WTC11 (cell line): Measurements from ENCODE around the gene CAMK2B. TPM values are rescaled to one million over a fixed set of nuclear protein-coding genes. Genes with fewer than 3 reads are reported as not detected.

Source experiments
- ATAC-seq: fragments of 200-7000 bp; cut with Tn5 transposase; 2 replicates; pipeline ENCODE4 v1.10.0; 2021; ENCODE audit warnings: mild to moderate bottlenecking, moderate library complexity
- CTCF ChIA-PET: fragments of 300-600 bp; sonication (Branson Sonifier 250); formaldehyde crosslinking; loops from one replicate; lab custom pipeline; 2021; ENCODE audit warnings: antibody characterized with exemption; lab: Charles Lee
- POLR2A ChIA-PET: fragments of 350-600 bp; sonication (Branson Sonifier 250); formaldehyde crosslinking; loops from one replicate; lab custom pipeline; 2021; ENCODE audit warnings: antibody characterized with exemption; lab: Charles Lee
- DNase-seq: peaks from one replicate; pipeline ENCODE4 v3.0.0; 2021; ENCODE audit warnings: low spot score
- H3K27ac Mint-ChIP-seq: 2 replicates; pipeline ENCODE4 v1.8.0; 2021; ENCODE audit warnings: mixed read lengths
- H3K27me3 Mint-ChIP-seq: 2 replicates; pipeline ENCODE4 v1.8.0; 2021; ENCODE audit warnings: low read depth, mild to moderate bottlenecking, moderate library complexity, mixed read lengths
- H3K36me3 Mint-ChIP-seq: 2 replicates; pipeline ENCODE4 v1.8.0; 2021; ENCODE audit warnings: mixed read lengths
- H3K4me1 Mint-ChIP-seq: 2 replicates; pipeline ENCODE4 v1.8.0; 2022; ENCODE audit warnings: mixed read lengths
- H3K4me3 Mint-ChIP-seq: 2 replicates; pipeline ENCODE4 v1.8.0; 2021; ENCODE audit warnings: mild to moderate bottlenecking, moderate library complexity, mixed read lengths
- H3K9me3 Mint-ChIP-seq: 2 replicates; pipeline ENCODE4 v1.8.0; 2021; ENCODE audit warnings: mixed read lengths
- CREB1 ChIP-seq: sonication (generic); formaldehyde crosslinking; IDR thresholded peaks from 2 replicates; pipeline ENCODE4 v1.8.0; 2023; ENCODE audit warnings: mild to moderate bottlenecking, missing genetic modification reagents
- EMX1 ChIP-seq: fragments of 250-450 bp; sonication (Bioruptor Pico); IDR thresholded peaks from 2 replicates; pipeline ENCODE4 v1.8.0; 2021; ENCODE audit warnings: mild to moderate bottlenecking
- GRHL2 ChIP-seq: fragments of 250-450 bp; sonication (Bioruptor Pico); IDR thresholded peaks from 2 replicates; pipeline ENCODE4 v1.8.0; 2022; ENCODE audit warnings: mild to moderate bottlenecking, moderate library complexity; ENCODE audit not compliant: insufficient replicate concordance, severe bottlenecking
- GTF2I ChIP-seq: fragments of 250-450 bp; sonication (Bioruptor Pico); conservative IDR thresholded peaks from 2 replicates; pipeline ENCODE4 v1.4.0; 2021; ENCODE audit warnings: mild to moderate bottlenecking
- HMGA2 ChIP-seq: fragments of 250-450 bp; sonication (Bioruptor Pico); IDR thresholded peaks from 2 replicates; pipeline ENCODE4 v1.4.0; 2021; ENCODE audit warnings: mild to moderate bottlenecking, moderate library complexity
- IRF2 ChIP-seq: sonication (generic); formaldehyde crosslinking; IDR thresholded peaks from 2 replicates; pipeline ENCODE4 v1.8.0; 2022; ENCODE audit warnings: low read depth, missing genetic modification reagents, borderline replicate concordance
- KAT7 ChIP-seq: sonication (generic); formaldehyde crosslinking; IDR thresholded peaks from 2 replicates; pipeline ENCODE4 v1.8.1; 2023; ENCODE audit warnings: missing genetic modification reagents, mild to moderate bottlenecking, borderline replicate concordance
- NFE2L1 ChIP-seq: sonication (generic); formaldehyde crosslinking; IDR thresholded peaks from 2 replicates; pipeline ENCODE4 v1.8.1; 2023; ENCODE audit warnings: missing genetic modification reagents
- TCF7 ChIP-seq: sonication (generic); formaldehyde crosslinking; IDR thresholded peaks from 2 replicates; pipeline ENCODE4 v1.8.0; 2022; ENCODE audit warnings: mild to moderate bottlenecking, low read depth, missing genetic modification reagents, moderate library complexity
- TP53 ChIP-seq: sonication (generic); formaldehyde crosslinking; IDR thresholded peaks from 2 replicates; pipeline ENCODE4 v1.8.1; 2023; ENCODE audit warnings: mild to moderate bottlenecking, missing genetic modification reagents
- ZNF121 ChIP-seq: sonication (generic); formaldehyde crosslinking; IDR thresholded peaks from 2 replicates; pipeline ENCODE4 v1.8.0; 2023; ENCODE audit warnings: missing genetic modification reagents
- ZNF219 ChIP-seq: sonication (generic); formaldehyde crosslinking; IDR thresholded peaks from 2 replicates; pipeline ENCODE4 v1.8.0; 2023; ENCODE audit warnings: missing genetic modification reagents, mild to moderate bottlenecking, borderline replicate concordance
- total RNA-seq: library from RNA; stranded (reverse); gene quantifications from 3 replicates; pipeline ENCODE4 v1.2.3, GENCODE V29; 2021
- TF ChIP-seq, protein P1 (sequence below): sonication (generic); formaldehyde crosslinking; IDR thresholded peaks from 2 replicates; pipeline ENCODE4 v1.8.1; 2022; ENCODE audit warnings: mild to moderate bottlenecking, moderate library complexity, missing genetic modification reagents
- TF ChIP-seq, protein P2 (sequence below): sonication (generic); formaldehyde crosslinking; IDR thresholded peaks from 2 replicates; pipeline ENCODE4 v1.8.0; 2023; ENCODE audit warnings: missing genetic modification reagents, mild to moderate bottlenecking, borderline replicate concordance
- TF ChIP-seq, protein P3 (sequence below): fragments of 250-450 bp; sonication (Bioruptor Pico); IDR thresholded peaks from 2 replicates; pipeline ENCODE4 v1.9.0; 2021; ENCODE audit warnings: mild to moderate bottlenecking
- TF ChIP-seq, protein P4 (sequence below): sonication (generic); formaldehyde crosslinking; IDR thresholded peaks from 2 replicates; pipeline ENCODE4 v1.8.0; 2023; ENCODE audit warnings: missing genetic modification reagents
- TF ChIP-seq, protein P5 (sequence below): fragments of 250-450 bp; sonication (Bioruptor Pico); IDR thresholded peaks from 2 replicates; pipeline ENCODE4 v1.8.0; 2021; ENCODE audit warnings: mild to moderate bottlenecking
- TF ChIP-seq, protein P6 (sequence below): sonication (generic); formaldehyde crosslinking; IDR thresholded peaks from 2 replicates; pipeline ENCODE4 v1.8.1; 2023; ENCODE audit warnings: mild to moderate bottlenecking, missing genetic modification reagents, moderate library complexity

The CAMK2B gene
- total RNA-seq, 1 experiment from 2014 or later, result 0.44 TPM

DNA sequence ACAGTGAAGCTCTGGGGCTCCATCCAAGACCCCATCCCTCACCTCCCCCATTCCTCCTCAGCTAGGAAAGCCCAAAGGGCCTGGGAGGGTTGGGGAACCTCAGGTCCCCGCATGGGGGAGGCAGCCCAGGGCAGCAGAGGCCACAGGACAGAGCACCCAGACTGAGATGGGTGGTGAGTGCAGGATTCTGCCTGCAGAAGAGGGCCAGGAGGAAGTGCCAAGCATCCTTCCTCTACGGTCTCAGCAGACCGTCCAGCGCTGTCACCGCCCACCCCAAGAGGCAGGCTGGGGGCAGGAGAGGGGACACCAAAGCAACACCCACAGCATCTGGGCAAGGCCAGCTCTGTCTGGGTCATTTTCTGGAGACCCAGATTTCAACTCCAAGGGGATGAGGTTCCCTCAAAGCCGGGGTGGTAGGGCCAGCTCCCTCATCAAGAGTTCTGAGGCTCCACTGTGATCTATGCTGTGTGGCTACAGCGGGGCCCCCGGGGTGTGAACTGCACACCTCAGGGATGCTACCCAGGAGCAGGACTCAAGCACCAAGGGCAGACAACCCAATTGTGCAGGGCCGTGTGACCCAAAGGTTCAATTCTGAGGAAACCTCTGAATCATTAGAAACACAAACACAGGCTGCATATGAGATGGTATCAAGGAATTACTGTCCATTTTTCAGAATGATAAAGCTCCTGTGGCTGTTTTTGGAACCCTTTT lies 46.8 kb downstream of the CAMK2B start (continued):
- TF ChIP-seq HMGA2 (CRISPR knock-in tag) (no peak), TCF7 (CRISPR knock-in tag) (no peak), GTF2I (CRISPR knock-in tag) (no peak)
- TF ChIP-seq, protein P1, sequence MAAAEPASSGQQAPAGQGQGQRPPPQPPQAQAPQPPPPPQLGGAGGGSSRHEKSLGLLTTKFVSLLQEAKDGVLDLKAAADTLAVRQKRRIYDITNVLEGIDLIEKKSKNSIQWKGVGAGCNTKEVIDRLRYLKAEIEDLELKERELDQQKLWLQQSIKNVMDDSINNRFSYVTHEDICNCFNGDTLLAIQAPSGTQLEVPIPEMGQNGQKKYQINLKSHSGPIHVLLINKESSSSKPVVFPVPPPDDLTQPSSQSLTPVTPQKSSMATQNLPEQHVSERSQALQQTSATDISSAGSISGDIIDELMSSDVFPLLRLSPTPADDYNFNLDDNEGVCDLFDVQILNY (CRISPR knock-in tag), result no peak
- TF ChIP-seq, protein P2, sequence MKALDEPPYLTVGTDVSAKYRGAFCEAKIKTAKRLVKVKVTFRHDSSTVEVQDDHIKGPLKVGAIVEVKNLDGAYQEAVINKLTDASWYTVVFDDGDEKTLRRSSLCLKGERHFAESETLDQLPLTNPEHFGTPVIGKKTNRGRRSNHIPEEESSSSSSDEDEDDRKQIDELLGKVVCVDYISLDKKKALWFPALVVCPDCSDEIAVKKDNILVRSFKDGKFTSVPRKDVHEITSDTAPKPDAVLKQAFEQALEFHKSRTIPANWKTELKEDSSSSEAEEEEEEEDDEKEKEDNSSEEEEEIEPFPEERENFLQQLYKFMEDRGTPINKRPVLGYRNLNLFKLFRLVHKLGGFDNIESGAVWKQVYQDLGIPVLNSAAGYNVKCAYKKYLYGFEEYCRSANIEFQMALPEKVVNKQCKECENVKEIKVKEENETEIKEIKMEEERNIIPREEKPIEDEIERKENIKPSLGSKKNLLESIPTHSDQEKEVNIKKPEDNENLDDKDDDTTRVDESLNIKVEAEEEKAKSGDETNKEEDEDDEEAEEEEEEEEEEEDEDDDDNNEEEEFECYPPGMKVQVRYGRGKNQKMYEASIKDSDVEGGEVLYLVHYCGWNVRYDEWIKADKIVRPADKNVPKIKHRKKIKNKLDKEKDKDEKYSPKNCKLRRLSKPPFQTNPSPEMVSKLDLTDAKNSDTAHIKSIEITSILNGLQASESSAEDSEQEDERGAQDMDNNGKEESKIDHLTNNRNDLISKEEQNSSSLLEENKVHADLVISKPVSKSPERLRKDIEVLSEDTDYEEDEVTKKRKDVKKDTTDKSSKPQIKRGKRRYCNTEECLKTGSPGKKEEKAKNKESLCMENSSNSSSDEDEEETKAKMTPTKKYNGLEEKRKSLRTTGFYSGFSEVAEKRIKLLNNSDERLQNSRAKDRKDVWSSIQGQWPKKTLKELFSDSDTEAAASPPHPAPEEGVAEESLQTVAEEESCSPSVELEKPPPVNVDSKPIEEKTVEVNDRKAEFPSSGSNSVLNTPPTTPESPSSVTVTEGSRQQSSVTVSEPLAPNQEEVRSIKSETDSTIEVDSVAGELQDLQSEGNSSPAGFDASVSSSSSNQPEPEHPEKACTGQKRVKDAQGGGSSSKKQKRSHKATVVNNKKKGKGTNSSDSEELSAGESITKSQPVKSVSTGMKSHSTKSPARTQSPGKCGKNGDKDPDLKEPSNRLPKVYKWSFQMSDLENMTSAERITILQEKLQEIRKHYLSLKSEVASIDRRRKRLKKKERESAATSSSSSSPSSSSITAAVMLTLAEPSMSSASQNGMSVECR (CRISPR knock-in tag), result no peak

DNA sequence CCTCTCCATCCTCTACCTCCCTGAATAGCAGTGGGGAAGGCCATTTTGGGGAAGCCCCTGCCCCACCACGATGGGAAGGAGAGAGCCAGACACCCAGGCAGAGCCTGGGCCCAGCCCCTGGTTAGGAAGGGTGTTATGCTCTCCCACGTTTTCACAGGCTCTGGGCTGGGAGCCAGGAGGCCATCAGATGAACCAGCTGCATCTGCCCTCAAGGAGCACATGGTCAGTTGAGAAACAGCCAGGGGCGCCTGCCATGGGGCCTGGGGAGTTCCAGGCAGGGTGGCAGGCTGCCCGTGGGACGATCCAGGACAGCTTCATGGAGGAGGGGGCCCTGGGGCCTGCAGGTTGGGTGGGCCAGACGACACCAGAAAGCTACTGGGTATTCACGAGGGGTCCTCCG lies 47.5 kb downstream of the CAMK2B start:
- TF ChIP-seq, protein P3, sequence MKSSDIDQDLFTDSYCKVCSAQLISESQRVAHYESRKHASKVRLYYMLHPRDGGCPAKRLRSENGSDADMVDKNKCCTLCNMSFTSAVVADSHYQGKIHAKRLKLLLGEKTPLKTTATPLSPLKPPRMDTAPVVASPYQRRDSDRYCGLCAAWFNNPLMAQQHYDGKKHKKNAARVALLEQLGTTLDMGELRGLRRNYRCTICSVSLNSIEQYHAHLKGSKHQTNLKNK, result no peak
- TF ChIP-seq TCF7 (CRISPR knock-in tag) (no peak), IRF2 (CRISPR knock-in tag) (no peak), ZNF121 (CRISPR knock-in tag) (no peak), GTF2I (CRISPR knock-in tag) (no peak), EMX1 (no peak), TP53 (no peak), NFE2L1 (CRISPR knock-in tag) (no peak), ZNF219 (CRISPR knock-in tag) (no peak), CREB1 (CRISPR knock-in tag) (no peak), KAT7 (no peak), GRHL2 (CRISPR knock-in tag) (no peak)
- TF ChIP-seq, protein P4, sequence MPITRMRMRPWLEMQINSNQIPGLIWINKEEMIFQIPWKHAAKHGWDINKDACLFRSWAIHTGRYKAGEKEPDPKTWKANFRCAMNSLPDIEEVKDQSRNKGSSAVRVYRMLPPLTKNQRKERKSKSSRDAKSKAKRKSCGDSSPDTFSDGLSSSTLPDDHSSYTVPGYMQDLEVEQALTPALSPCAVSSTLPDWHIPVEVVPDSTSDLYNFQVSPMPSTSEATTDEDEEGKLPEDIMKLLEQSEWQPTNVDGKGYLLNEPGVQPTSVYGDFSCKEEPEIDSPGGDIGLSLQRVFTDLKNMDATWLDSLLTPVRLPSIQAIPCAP (CRISPR knock-in tag), result no peak
- TF ChIP-seq, protein P5, sequence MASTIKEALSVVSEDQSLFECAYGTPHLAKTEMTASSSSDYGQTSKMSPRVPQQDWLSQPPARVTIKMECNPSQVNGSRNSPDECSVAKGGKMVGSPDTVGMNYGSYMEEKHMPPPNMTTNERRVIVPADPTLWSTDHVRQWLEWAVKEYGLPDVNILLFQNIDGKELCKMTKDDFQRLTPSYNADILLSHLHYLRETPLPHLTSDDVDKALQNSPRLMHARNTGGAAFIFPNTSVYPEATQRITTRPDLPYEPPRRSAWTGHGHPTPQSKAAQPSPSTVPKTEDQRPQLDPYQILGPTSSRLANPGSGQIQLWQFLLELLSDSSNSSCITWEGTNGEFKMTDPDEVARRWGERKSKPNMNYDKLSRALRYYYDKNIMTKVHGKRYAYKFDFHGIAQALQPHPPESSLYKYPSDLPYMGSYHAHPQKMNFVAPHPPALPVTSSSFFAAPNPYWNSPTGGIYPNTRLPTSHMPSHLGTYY (CRISPR knock-in tag), result no peak
- TF ChIP-seq, protein P6, sequence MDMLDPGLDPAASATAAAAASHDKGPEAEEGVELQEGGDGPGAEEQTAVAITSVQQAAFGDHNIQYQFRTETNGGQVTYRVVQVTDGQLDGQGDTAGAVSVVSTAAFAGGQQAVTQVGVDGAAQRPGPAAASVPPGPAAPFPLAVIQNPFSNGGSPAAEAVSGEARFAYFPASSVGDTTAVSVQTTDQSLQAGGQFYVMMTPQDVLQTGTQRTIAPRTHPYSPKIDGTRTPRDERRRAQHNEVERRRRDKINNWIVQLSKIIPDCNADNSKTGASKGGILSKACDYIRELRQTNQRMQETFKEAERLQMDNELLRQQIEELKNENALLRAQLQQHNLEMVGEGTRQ, result no peak
- TF ChIP-seq, all 79 proteins: peak for 0
- ATAC-seq, result no peak
- Mint-ChIP-seq H3K36me3 (no peaks in the 10 kb centered on the region), H3K9me3 (no peaks in the 10 kb centered on the region), H3K27ac (no peak overlapping the region), H3K4me3 (no peak overlapping the region), H3K4me1 (peaks cover 3% of the 10 kb centered on the region; the same call in 1 of the 2 replicates), H3K27me3 (peaks cover 18% of the 10 kb centered on the region)
- no peak for DNase-seq
- ChIA-PET POLR2A (no interaction called here), CTCF (no interaction called here)
